ENCODE data around the gene ACSM3. TPM values are rescaled to one million over a fixed set of nuclear protein-coding genes. Genes with fewer than 3 reads are reported as not detected.

ACSM3 gene
- total and polyA plus RNA-seq, 11 donors: 2.0 to 22.5 (median 5.0) TPM

DNA sequence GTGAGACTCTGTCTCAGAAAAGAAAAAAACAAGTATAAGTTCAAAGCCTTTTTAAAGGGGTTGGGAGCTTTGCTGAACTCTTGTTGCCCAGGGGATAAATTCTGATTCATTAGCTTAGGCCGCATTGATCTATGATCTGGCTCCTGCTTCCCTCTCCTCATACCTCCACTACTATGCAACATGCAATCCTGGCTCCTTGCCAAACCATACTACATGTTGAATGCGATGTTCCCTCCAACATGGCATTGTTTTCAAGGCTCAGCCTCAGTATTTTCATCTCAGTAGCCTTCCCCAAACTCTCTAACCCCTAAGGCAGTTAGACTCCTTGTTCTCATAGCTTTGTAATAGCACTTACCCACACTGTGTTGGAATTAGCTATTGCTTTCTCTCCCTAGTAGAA is 48.7 kb downstream of the ACSM3 start:
- intact Hi-C loops (cut with DNase I): no loop called here
- Histone ChIP-seq H3K9me3 (no peaks in the 10 kb centered on the region), H3K4me1 (peaks cover 0 to 4% (median 0%) of the 10 kb centered on the region in 12 donors), H3K36me3 (peaks cover 0 to 7% (median 0%) of the 10 kb centered on the region in 9 donors), H3K4me3 (no peak overlapping the region), H3K27ac (no peak overlapping the region), H3K27me3 (no peaks in the 10 kb centered on the region)
- ATAC-seq: no peak
- no peak for DNase-seq
- 78 to 84% (median 82%) methylated on average over 2 of the region's 2 CpGs for WGBS, 4 donors
- no peak for TF ChIP-seq POLR2A (IDR thresholded peaks at IDR 0.05)
- TF ChIP-seq CTCF (IDR thresholded peaks at IDR 0.05): no peak

DNA sequence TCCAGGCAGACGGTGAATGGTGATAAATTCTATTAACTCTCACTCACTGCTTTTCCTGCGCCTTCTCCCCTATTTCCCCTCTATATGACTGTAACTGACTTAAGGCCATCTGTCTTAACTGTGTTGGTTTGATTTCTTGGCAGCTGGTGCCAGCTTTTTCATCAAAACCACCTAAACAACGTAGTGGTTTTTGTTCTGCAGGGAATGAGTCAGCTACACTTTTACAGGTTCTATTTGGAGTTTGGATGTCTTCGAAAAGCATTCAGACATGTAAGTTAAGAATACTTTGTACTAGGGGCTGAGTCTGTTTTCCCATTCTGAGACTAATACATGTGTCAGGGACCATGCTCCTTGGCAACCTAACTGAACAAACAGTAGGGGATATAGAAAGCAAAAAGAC is 51.0 kb downstream of the ACSM3 start:
- ATAC-seq (no peak), DNase-seq (no peak)
- WGBS, 4 donors: 84 to 91% (median 87%) methylated on average over 4 of the region's 4 CpGs
- Histone ChIP-seq H3K36me3 (peaks cover 0 to 7% (median 0%) of the 10 kb centered on the region in 9 donors), H3K9me3 (no peaks in the 10 kb centered on the region), H3K27me3 (no peaks in the 10 kb centered on the region), H3K4me1 (no peaks in the 10 kb centered on the region), H3K27ac (no peak overlapping the region), H3K4me3 (no peak overlapping the region)
- TF ChIP-seq POLR2A (IDR thresholded peaks at IDR 0.05): no peak
- no peak for TF ChIP-seq CTCF (IDR thresholded peaks at IDR 0.05)
- intact Hi-C loops (cut with DNase I): loop anchor here in 1 of 10 donors (2.0 kb wide), 1 partner anchor 64 kb away; no protein-coding TSS in a partner anchor

DNA sequence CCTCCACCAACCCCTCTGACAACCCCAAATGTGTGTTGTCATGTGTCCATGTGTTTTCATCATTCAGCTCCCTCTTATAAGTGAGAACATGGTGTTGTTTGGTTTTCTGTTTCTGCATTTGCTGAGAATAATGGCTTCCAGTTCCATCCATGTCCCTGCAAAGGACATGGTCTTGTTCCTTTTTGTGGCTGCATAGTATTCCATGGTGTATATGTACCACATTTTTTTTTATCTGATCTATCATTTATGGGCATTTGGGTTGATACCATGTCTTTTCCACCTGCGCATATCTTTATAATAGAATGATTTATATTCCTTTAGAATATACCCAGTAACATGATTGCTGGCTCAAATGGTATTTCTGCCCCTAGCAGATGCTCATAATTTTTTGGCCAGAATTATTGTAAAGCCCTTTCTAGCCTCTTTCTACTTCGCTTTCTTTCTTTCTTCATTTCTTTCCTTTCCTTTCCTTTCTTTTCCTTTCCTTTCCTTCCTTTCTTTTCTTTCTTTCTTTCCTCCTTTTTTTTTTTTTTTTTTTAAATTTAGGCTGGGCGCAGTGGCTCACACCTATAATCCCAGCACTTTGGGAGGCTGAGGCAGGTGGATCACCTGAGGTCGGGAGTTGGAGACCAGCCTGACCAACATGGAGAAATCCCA is 55.2 kb downstream of the ACSM3 start:
- intact Hi-C loops (cut with DNase I): loop anchor here in 1 of 10 donors (2.0 kb wide), 1 partner anchor 20 kb away; no protein-coding TSS in a partner anchor
- TF ChIP-seq POLR2A (IDR thresholded peaks at IDR 0.05) (no peak), CTCF (IDR thresholded peaks at IDR 0.05) (no peak)
- Histone ChIP-seq H3K4me1 (peaks cover 0 to 13% (median 0%) of the 10 kb centered on the region in 12 donors), H3K27me3 (no peaks in the 10 kb centered on the region), H3K4me3 (no peak overlapping the region), H3K27ac (no peak overlapping the region), H3K9me3 (no peaks in the 10 kb centered on the region), H3K36me3 (peaks cover 0 to 22% (median 4%) of the 10 kb centered on the region in 9 donors)
- DNase-seq: no peak
- ATAC-seq: no peak
- WGBS, 4 donors: 95 to 98% (median 97%) methylated on average over 4 of the region's 4 CpGs

DNA sequence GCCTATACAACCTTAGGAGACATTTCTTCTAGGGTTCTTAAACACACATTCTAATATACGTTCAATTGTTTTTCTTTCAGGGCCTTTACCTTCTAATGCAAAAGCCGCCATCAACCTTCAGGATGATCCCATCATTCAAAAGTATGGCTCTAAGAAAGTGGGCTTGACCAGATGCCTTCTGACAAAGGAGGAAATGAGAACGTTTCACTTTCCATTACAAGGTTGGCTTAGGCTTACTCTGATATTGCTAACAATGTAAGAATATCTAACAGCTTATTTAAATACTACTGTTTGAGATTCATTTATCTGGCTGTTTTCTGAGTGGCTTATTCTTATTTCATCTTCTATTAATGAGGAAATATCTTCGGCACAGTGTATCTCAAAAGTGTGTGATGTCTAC is 57.9 kb downstream of the ACSM3 start:
- no peak for DNase-seq
- H3K36me3 ChIP-seq: peaks cover 0 to 19% (median 0%) of the 10 kb centered on the region in 9 donors
- H3K9me3 ChIP-seq: no peaks in the 10 kb centered on the region
- H3K27me3 ChIP-seq: no peaks in the 10 kb centered on the region
- peaks cover 0 to 13% (median 0%) of the 10 kb centered on the region in 12 donors for H3K4me1 ChIP-seq
- TF ChIP-seq CTCF (IDR thresholded peaks at IDR 0.05) (no peak), POLR2A (IDR thresholded peaks at IDR 0.05) (no peak)
- ATAC-seq: no peak
- intact Hi-C loops (cut with DNase I): loop anchor here in 1 of 10 donors (10.0 kb wide), 1 partner anchor 57 kb away; the partner anchor contains the start of gene ACSM3
- H3K27ac ChIP-seq: no peak overlapping the region
- 85 to 90% (median 89%) methylated on average over 4 of the region's 4 CpGs for WGBS, 4 donors
- H3K4me3 ChIP-seq: no peak overlapping the region
